PC-9 (cell line): ENCODE measurements around the gene FLT4.

Experiments used
- CTCF ChIP-seq: fragments of 200-600 bp; sonication (generic); conservative IDR thresholded peaks from 2 replicates; pipeline ENCODE4 v1.6.1; 2017; ENCODE audit warnings: mixed run types, antibody characterized with exemption, mild to moderate bottlenecking, moderate library complexity
- EZH2 ChIP-seq: fragments of 200-600 bp; sonication (generic); IDR thresholded peaks from 2 replicates; pipeline ENCODE4 v1.8.0; 2017; ENCODE audit warnings: antibody characterized with exemption, low read depth

- TF ChIP-seq CTCF (no peak), EZH2 (no peak)
Measured at GRCh38 chr5:180673371-180674089, 24.1 kb upstream of the FLT4 start.
